Hepatocyte (in vitro differentiated cells): ENCODE data around the gene STXBP6.

Source experiments
- EZH2 ChIP-seq: fragments of 200-600 bp; sonication (generic); IDR thresholded peaks from 2 replicates; pipeline ENCODE4 v1.6.1; 2016; ENCODE audit warnings: antibody characterized with exemption, mild to moderate bottlenecking, borderline replicate concordance
- EZH2phosphoT487 ChIP-seq: fragments of 200-600 bp; sonication (generic); IDR thresholded peaks from one replicate; pipeline ENCODE4 v1.6.1; 2018; ENCODE audit warnings: antibody characterized with exemption, mild to moderate bottlenecking, low read depth, moderate library complexity; ENCODE audit not compliant: unreplicated experiment, severe bottlenecking
- TF ChIP-seq, protein P1 (sequence below): fragments of 200-600 bp; sonication (generic); IDR thresholded peaks from 2 replicates; pipeline ENCODE4 v1.5.1; 2016; ENCODE audit warnings: antibody characterized with exemption, mild to moderate bottlenecking; ENCODE audit not compliant: poor library complexity

GRCh38 chr14:24815543-24815942 lies 234.4 kb downstream of the STXBP6 start:
- TF ChIP-seq, protein P1, sequence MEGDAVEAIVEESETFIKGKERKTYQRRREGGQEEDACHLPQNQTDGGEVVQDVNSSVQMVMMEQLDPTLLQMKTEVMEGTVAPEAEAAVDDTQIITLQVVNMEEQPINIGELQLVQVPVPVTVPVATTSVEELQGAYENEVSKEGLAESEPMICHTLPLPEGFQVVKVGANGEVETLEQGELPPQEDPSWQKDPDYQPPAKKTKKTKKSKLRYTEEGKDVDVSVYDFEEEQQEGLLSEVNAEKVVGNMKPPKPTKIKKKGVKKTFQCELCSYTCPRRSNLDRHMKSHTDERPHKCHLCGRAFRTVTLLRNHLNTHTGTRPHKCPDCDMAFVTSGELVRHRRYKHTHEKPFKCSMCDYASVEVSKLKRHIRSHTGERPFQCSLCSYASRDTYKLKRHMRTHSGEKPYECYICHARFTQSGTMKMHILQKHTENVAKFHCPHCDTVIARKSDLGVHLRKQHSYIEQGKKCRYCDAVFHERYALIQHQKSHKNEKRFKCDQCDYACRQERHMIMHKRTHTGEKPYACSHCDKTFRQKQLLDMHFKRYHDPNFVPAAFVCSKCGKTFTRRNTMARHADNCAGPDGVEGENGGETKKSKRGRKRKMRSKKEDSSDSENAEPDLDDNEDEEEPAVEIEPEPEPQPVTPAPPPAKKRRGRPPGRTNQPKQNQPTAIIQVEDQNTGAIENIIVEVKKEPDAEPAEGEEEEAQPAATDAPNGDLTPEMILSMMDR: no peak
- TF ChIP-seq EZH2phosphoT487 (no peak), EZH2 (no peak)
